SK-N-SH treated with all-trans-retinoic acid at 6 μM for 48 hours (cell line): ENCODE results near the gene KLHL6.

ENCODE experiments used
- ARNTL ChIP-seq: fragments of 450-650 bp; formaldehyde crosslinking; IDR thresholded peaks from 2 replicates; pipeline ENCODE4 v1.5.0; 2020; ENCODE audit warnings: low read depth, mild to moderate bottlenecking, moderate library complexity, borderline replicate concordance
- OSR1 ChIP-seq: fragments of 250-450 bp; sonication (Bioruptor Pico); IDR thresholded peaks from 2 replicates; pipeline ENCODE4 v1.8.0; 2022; ENCODE audit warnings: moderate library complexity, mild to moderate bottlenecking, inconsistent platforms

GRCh38 chr3:183489455-183490210 is 65.9 kb downstream of the KLHL6 start:
- TF ChIP-seq OSR1 (CRISPR knock-in tag) (no peak), ARNTL (CRISPR knock-in tag) (no peak)
